ENCODE results near the gene DCP1A.

The DCP1A gene

DNA sequence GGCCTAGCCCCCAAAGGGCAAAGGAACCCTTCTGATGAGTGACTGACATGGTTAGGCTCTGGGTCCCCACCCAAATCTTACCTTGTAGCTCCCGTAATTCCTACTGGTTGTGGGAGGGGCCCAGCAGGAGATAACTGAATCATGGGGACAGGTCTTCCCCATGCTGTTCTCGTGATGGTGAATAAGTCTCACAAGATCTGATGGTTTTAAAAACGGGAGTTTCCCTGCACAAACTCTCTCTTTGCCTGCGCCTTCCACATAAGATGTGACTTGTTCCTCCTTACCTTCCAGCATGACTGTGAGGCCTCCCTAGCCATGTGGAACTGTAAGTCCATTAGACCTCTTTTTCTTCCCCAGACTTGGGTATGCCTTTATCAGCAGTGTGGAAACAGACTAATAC is 108.5 kb downstream of the DCP1A start:
- TF ChIP-seq, protein P1, sequence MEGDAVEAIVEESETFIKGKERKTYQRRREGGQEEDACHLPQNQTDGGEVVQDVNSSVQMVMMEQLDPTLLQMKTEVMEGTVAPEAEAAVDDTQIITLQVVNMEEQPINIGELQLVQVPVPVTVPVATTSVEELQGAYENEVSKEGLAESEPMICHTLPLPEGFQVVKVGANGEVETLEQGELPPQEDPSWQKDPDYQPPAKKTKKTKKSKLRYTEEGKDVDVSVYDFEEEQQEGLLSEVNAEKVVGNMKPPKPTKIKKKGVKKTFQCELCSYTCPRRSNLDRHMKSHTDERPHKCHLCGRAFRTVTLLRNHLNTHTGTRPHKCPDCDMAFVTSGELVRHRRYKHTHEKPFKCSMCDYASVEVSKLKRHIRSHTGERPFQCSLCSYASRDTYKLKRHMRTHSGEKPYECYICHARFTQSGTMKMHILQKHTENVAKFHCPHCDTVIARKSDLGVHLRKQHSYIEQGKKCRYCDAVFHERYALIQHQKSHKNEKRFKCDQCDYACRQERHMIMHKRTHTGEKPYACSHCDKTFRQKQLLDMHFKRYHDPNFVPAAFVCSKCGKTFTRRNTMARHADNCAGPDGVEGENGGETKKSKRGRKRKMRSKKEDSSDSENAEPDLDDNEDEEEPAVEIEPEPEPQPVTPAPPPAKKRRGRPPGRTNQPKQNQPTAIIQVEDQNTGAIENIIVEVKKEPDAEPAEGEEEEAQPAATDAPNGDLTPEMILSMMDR (IDR thresholded peaks at IDR 0.05; ENCODE audit: extremely low read depth, insufficient read depth, missing control alignments): no peak
- in situ Hi-C loops (cut with MboI; ENCODE audit: low pct_unique_long_range_greater_than_20kb, low sequenced_read_pairs, unreplicated experiment): no loop called here

GRCh38 chr3:53238051-53238850 is 109.1 kb downstream of the DCP1A start:
- in situ Hi-C loops (cut with MboI; ENCODE audit: low pct_unique_long_range_greater_than_20kb, low sequenced_read_pairs, unreplicated experiment): no loop called here
- TF ChIP-seq, protein P1 (IDR thresholded peaks at IDR 0.05; ENCODE audit: extremely low read depth, insufficient read depth, missing control alignments): no peak
- DNase-seq (ENCODE audit: low spot score): no peak

More for the DNA sequence above, 108.5 kb downstream of the DCP1A start:
- no peak for DNase-seq (ENCODE audit: low spot score)

DNA sequence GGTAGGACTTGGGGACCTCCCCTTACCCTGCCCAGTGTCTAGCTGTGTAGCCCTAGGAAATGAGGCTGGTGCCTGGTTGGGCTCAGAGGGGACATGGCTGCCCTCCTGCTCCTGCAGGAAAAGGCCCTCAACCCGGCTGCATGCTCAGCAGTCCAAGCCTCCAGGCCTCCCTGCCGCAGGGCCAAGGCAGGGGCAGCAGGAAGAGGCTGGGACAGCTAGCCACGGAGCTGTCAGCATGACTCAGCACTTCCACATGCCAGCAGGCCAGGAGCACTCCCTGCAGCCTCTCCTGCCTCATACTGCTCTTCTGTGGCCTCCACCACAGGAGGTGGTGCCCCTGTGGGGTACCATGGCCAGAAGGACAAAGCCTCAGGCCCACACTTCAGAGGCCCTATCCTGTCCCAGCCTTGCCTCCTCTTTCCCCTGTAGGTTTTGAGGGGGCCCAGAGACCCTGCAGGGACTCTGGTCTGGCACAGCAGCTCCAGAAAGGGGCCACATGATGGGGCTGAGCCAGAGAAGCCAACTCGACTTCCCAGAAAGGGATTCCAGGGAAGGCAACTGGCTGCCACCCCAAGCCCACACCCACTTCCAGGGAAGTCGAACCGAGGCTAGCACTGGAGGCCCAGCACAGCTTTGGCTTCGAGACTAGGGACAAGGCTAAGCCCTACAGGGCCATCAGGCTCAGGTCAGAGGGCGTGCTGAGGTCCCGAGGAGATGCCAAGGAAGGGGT is 111.1 kb downstream of the DCP1A start:
- DNase-seq (ENCODE audit: low spot score): no peak

DNA sequence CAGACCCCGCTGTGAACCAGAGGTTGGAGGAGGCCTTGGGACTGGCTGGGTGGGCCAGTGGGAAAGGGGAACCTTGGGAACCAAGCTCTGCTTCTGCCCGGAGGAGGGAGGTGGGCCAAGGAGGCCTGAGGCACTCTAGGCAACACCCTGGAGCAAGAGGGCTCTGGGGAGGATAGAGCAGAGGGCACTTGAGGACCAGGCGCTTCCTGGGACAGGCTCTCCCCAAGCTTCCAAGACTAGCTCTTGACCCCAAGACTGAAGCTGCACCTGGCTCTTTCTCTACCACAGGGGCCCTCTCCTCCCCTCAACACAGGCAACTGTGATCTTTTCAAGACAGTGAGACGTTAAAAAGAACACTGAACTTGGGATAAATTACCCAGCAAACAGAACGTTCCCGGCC is 111.8 kb downstream of the DCP1A start:
- TF ChIP-seq, protein P1 (IDR thresholded peaks at IDR 0.05; ENCODE audit: extremely low read depth, insufficient read depth, missing control alignments): no peak
- no peak for DNase-seq (ENCODE audit: low spot score)
- in situ Hi-C loops (cut with MboI; ENCODE audit: low pct_unique_long_range_greater_than_20kb, low sequenced_read_pairs, unreplicated experiment): no loop called here

More for the DNA sequence above, 111.1 kb downstream of the DCP1A start:
- TF ChIP-seq, protein P1 (IDR thresholded peaks at IDR 0.05; ENCODE audit: extremely low read depth, insufficient read depth, missing control alignments): no peak
- in situ Hi-C loops (cut with MboI; ENCODE audit: low pct_unique_long_range_greater_than_20kb, low sequenced_read_pairs, unreplicated experiment): no loop called here

DNA sequence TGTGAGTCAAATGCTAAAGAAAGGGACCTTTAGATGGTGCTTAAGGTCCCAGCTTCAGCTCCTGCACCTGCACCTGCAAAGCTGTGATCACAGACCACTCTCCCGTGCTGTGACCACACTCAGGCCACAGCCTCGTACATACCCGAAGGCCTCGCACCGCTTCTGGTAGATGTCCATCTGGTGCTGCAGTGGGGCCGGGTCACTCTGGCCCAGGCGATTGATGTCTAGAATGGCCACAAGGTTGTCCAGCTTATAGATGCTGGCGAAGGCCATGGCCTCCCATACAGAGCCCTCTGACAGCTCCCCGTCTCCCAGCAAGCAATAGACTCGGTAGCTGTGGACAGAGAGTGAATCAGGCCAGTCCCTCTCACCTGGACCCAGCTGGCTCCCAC is 112.5 kb downstream of the DCP1A start:
- no peak for DNase-seq (ENCODE audit: low spot score)

DNA sequence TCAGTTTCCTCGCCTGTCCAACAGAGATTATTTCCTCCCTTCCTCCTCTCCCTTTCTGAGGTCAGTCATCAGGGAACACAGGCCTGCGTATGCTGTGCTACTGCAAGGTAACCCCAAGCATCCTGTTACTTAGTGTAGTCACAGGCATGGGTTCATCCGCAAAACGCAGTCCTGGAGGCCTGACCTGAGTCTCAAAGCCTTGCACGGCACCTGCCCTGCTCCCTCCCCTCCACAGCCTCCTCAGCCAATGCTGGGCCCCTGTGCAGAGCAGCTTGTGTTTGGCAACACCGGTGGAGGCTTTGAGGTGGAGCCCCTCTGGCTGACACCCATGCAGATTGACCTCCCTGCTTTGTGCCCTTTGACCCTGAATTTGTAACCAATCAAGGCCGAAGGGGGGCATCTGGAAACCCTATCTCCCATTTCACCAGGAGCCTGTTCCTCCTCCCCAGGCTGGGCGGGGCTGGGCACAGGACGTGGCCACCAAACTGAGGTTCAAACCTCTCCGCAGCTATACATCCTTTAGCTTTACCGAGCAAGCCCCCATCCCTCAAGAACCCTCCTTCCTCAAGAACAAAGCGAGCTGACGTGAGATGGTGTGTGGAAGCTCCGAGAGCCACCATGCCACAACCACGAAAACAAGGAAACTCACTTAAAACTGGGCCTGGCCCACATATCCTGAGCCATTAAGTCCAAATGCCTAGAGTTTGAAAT is 113.1 kb downstream of the DCP1A start:
- in situ Hi-C loops (cut with MboI; ENCODE audit: low pct_unique_long_range_greater_than_20kb, low sequenced_read_pairs, unreplicated experiment): no loop called here
- TF ChIP-seq, protein P1 (IDR thresholded peaks at IDR 0.05; ENCODE audit: extremely low read depth, insufficient read depth, missing control alignments): no peak
- DNase-seq (ENCODE audit: low spot score): no peak

More for the DNA sequence above, 112.5 kb downstream of the DCP1A start:
- in situ Hi-C loops (cut with MboI; ENCODE audit: low pct_unique_long_range_greater_than_20kb, low sequenced_read_pairs, unreplicated experiment): no loop called here
- TF ChIP-seq, protein P1 (IDR thresholded peaks at IDR 0.05; ENCODE audit: extremely low read depth, insufficient read depth, missing control alignments): no peak

Data from GM13977 (cell line).